Measurements from ENCODE around the gene NAT14.

Gene NAT14

DNA sequence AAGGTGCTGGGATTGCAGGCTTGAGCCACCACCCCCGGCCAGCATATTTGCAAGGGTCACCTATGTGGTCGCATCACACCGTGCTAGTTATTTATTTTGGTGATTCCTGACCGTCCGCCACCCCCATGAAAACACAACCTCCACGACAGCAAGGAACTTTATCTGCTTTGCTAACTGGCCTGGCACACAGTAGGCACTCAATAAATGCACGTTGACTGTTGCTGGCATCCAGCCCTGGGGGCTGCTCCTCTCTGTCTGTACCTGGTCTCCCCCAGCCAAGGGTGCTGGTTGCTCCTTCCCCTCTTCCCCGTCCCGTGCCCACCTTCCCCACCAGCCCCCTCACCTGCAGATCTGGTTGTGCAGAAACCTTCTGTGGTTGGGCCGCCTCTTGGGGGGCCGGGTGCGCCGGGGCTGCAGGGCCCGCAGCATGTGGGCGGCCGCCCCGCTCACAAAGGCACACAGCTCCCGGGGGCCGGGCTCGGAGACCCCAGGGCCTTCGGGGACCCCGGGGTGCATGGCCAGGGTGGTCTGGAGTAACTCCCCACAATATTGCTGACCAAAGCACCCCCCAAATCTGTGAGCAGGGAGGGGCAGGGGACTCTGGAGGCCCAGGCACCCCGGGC, 20.8 kb upstream of the NAT14 start:
- no peak overlapping the region for H2BK15ac ChIP-seq (replicated peaks; ENCODE audit: low read depth)
- WGBS (ENCODE audit: extremely low coverage, insufficient coverage, low lambda C conversion rate): no CpG with 5 or more reads among the region's 23 CpGs

DNA sequence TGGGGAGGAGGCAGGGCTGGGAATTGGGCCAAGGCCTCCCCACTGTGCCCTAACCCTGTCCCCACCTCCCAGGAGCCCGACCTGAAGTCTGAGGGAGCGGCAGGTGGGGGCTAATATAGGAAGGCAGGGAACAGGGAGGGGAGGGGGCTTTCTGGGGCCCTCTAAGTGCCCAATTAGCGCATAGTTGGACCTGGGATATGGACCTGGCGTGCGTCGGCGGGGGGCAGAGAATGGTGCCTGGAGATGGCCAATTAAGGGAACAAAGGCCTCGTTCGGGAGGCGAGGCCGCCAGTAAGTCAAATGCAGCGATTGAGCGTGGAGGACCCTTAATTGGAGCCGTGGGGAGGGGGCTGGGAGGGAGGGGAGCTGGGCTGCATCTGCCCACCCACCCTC, 20.3 kb upstream of the NAT14 start, which contains the start of gene C19orf85:
Gene C19orf85, minus strand, starts transcription at position 90 of the 393 bp plus-strand sequence. CDS start 197 bp downstream, outside the sequence.
- Histone ChIP-seq H4K8ac (ENCODE audit: low read depth, low read length) (no peak within 1 kb of the TSS), H3K18ac (ENCODE audit: low read length) (no peak within 1 kb of the TSS), H4K5ac (ENCODE audit: low read length) (no peak within 1 kb of the TSS), H3K27me3 (ENCODE audit: insufficient read depth, low read length, poor library complexity) (no peaks in the 10 kb centered on the region), H3K4me1 (ENCODE audit: control insufficient read depth, low read depth, low read length) (no peaks in the 10 kb centered on the region), H2BK5ac (ENCODE audit: low read length) (no peak within 1 kb of the TSS), H3K27ac (ENCODE audit: low read depth, low read length) (no peak within 1 kb of the TSS), H3K4me3 (ENCODE audit: low read length) (no peak within 1 kb of the TSS), H3K23ac (ENCODE audit: low read length) (no peak within 1 kb of the TSS), H3K36me3 (ENCODE audit: control insufficient read depth, insufficient read depth, low read length) (no peaks in the 10 kb centered on the region), H2AK5ac (ENCODE audit: low read length) (no peak within 1 kb of the TSS), H3K4me2 (ENCODE audit: low read length) (no peak within 1 kb of the TSS), H3K79me2 (ENCODE audit: control insufficient read depth, insufficient read depth, low read length) (no peaks in the 10 kb centered on the region), H3K79me1 (ENCODE audit: low read length) (no peaks in the 10 kb centered on the region), H3K9ac (ENCODE audit: low read length) (no peak within 1 kb of the TSS), H2BK120ac (ENCODE audit: low read depth, low read length) (no peak within 1 kb of the TSS), H3K4ac (ENCODE audit: low read depth, low read length) (no peak within 1 kb of the TSS), H3K56ac (ENCODE audit: low read length) (peak within 1 kb of the TSS; percentile 7), H2BK15ac (replicated peaks; ENCODE audit: low read depth) (no peak within 1 kb of the TSS)
- DNase-seq: peak; percentile 27
- WGBS (ENCODE audit: extremely low coverage, insufficient coverage, low lambda C conversion rate): no CpG with 5 or more reads among the region's 14 CpGs

More for the DNA sequence above, 20.8 kb upstream of the NAT14 start:
- no peak overlapping the region for H3K4me2 ChIP-seq (ENCODE audit: low read length)
- no peak overlapping the region for H4K5ac ChIP-seq (ENCODE audit: low read length)
- H3K36me3 ChIP-seq (ENCODE audit: control insufficient read depth, insufficient read depth, low read length): no peaks in the 10 kb centered on the region
- H3K27ac ChIP-seq (ENCODE audit: low read depth, low read length): no peak overlapping the region
- H3K79me1 ChIP-seq (ENCODE audit: low read length): no peaks in the 10 kb centered on the region
- H3K18ac ChIP-seq (ENCODE audit: low read length): no peak overlapping the region
- no peak overlapping the region for H2BK5ac ChIP-seq (ENCODE audit: low read length)
- no peak overlapping the region for H4K8ac ChIP-seq (ENCODE audit: low read depth, low read length)
- H3K23ac ChIP-seq (ENCODE audit: low read length): no peak overlapping the region
- H3K27me3 ChIP-seq (ENCODE audit: insufficient read depth, low read length, poor library complexity): no peaks in the 10 kb centered on the region
- no peak overlapping the region for H3K4me3 ChIP-seq (ENCODE audit: low read length)
- no peak overlapping the region for H2BK120ac ChIP-seq (ENCODE audit: low read depth, low read length)
- H2AK5ac ChIP-seq (ENCODE audit: low read length): no peak overlapping the region
- H3K79me2 ChIP-seq (ENCODE audit: control insufficient read depth, insufficient read depth, low read length): no peaks in the 10 kb centered on the region
- no peak overlapping the region for H3K9ac ChIP-seq (ENCODE audit: low read length)
- H3K56ac ChIP-seq (ENCODE audit: low read length): no peak overlapping the region
- H3K4ac ChIP-seq (ENCODE audit: low read depth, low read length): no peak overlapping the region
- no peaks in the 10 kb centered on the region for H3K4me1 ChIP-seq (ENCODE audit: control insufficient read depth, low read depth, low read length)
- DNase-seq: no peak

DNA sequence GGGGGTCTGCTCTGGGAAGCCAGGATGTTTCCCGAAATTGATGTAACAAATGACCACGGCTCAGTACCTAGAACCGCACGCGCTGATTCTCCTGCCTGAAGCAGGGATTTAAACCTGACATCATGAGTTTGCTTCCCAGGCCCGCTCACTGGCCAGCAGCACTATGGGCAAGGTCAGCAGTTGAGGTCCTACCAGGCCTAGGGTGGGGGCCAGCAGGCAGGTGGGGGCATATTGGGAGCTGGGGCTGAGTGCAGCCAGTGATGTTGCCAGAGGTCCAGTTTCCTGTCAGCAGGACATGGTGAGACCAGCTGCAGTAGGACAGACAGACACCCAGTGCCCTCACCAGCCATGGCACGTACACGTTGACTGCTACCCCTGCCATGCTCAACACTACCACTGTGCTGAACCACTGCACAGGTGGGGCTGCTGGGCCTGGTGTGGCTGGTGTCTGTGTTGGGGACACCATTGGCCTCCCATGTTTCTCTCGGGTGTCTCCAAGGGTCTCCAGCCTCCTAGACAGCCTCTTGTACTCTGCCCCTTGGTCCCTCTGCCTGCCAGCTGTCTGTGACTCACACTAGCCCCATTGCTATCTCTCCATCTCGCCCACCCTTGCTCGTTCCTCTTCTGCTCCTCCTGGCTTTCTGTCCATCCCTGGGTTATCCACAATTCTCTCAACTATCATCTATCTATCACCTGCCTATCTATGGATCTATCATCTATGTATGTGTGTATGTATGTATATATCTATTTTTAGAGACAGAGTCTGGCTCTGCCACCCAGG, 19.3 kb upstream of the NAT14 start:
- H3K36me3 ChIP-seq (ENCODE audit: control insufficient read depth, insufficient read depth, low read length): no peaks in the 10 kb centered on the region
- no peak overlapping the region for H2AK5ac ChIP-seq (ENCODE audit: low read length)
- no CpG with 5 or more reads among the region's 11 CpGs for WGBS (ENCODE audit: extremely low coverage, insufficient coverage, low lambda C conversion rate)
- H2BK15ac ChIP-seq (replicated peaks; ENCODE audit: low read depth): no peak overlapping the region
- no peaks in the 10 kb centered on the region for H3K79me1 ChIP-seq (ENCODE audit: low read length)
- H3K4me2 ChIP-seq (ENCODE audit: low read length): no peak overlapping the region
- no peak overlapping the region for H3K56ac ChIP-seq (ENCODE audit: low read length)
- no peaks in the 10 kb centered on the region for H3K27me3 ChIP-seq (ENCODE audit: insufficient read depth, low read length, poor library complexity)
- H3K4me3 ChIP-seq (ENCODE audit: low read length): no peak overlapping the region
- no peak overlapping the region for H2BK120ac ChIP-seq (ENCODE audit: low read depth, low read length)
- no peak overlapping the region for H2BK5ac ChIP-seq (ENCODE audit: low read length)
- H3K23ac ChIP-seq (ENCODE audit: low read length): no peak overlapping the region
- H3K18ac ChIP-seq (ENCODE audit: low read length): no peak overlapping the region
- DNase-seq: no peak
- H3K79me2 ChIP-seq (ENCODE audit: control insufficient read depth, insufficient read depth, low read length): no peaks in the 10 kb centered on the region
- no peak overlapping the region for H4K8ac ChIP-seq (ENCODE audit: low read depth, low read length)
- no peak overlapping the region for H4K5ac ChIP-seq (ENCODE audit: low read length)
- H3K4me1 ChIP-seq (ENCODE audit: control insufficient read depth, low read depth, low read length): no peaks in the 10 kb centered on the region
- no peak overlapping the region for H3K9ac ChIP-seq (ENCODE audit: low read length)
- H3K27ac ChIP-seq (ENCODE audit: low read depth, low read length): no peak overlapping the region
- no peak overlapping the region for H3K4ac ChIP-seq (ENCODE audit: low read depth, low read length)

DNA sequence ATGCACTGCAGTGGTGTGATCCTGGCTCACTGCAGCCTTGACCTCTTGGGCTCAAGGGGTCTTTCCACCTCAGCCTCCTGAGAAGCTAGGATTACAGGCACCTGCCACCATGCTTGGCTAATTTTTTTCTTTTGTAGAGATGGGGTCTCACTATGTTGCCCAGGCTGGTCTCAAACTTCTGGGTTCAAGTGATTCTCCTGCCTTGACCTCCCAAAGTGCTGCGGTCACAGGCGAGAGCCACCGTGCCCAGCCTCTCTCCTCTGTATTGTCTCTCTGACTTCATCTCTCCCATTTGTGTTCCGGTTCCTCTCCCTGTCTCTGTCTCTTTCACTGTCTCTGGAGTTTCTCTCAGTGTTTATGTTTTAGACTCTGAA, 18.8 kb upstream of the NAT14 start:
- no peak overlapping the region for H2BK5ac ChIP-seq (ENCODE audit: low read length)
- H3K4me2 ChIP-seq (ENCODE audit: low read length): no peak overlapping the region
- H3K27ac ChIP-seq (ENCODE audit: low read depth, low read length): no peak overlapping the region
- no peaks in the 10 kb centered on the region for H3K79me1 ChIP-seq (ENCODE audit: low read length)
- H3K4ac ChIP-seq (ENCODE audit: low read depth, low read length): no peak overlapping the region
- H3K79me2 ChIP-seq (ENCODE audit: control insufficient read depth, insufficient read depth, low read length): no peaks in the 10 kb centered on the region
- H4K5ac ChIP-seq (ENCODE audit: low read length): no peak overlapping the region
- no peaks in the 10 kb centered on the region for H3K4me1 ChIP-seq (ENCODE audit: control insufficient read depth, low read depth, low read length)
- no peak overlapping the region for H2AK5ac ChIP-seq (ENCODE audit: low read length)
- H3K27me3 ChIP-seq (ENCODE audit: insufficient read depth, low read length, poor library complexity): no peaks in the 10 kb centered on the region
- H2BK120ac ChIP-seq (ENCODE audit: low read depth, low read length): no peak overlapping the region
- no peak overlapping the region for H3K4me3 ChIP-seq (ENCODE audit: low read length)
- no peak overlapping the region for H3K56ac ChIP-seq (ENCODE audit: low read length)
- no peak overlapping the region for H4K8ac ChIP-seq (ENCODE audit: low read depth, low read length)
- WGBS (ENCODE audit: extremely low coverage, insufficient coverage, low lambda C conversion rate): no CpG with 5 or more reads among the region's 4 CpGs
- H3K9ac ChIP-seq (ENCODE audit: low read length): no peak overlapping the region
- DNase-seq: no peak
- no peak overlapping the region for H2BK15ac ChIP-seq (replicated peaks; ENCODE audit: low read depth)
- H3K36me3 ChIP-seq (ENCODE audit: control insufficient read depth, insufficient read depth, low read length): no peaks in the 10 kb centered on the region
- no peak overlapping the region for H3K18ac ChIP-seq (ENCODE audit: low read length)
- no peak overlapping the region for H3K23ac ChIP-seq (ENCODE audit: low read length)

DNA sequence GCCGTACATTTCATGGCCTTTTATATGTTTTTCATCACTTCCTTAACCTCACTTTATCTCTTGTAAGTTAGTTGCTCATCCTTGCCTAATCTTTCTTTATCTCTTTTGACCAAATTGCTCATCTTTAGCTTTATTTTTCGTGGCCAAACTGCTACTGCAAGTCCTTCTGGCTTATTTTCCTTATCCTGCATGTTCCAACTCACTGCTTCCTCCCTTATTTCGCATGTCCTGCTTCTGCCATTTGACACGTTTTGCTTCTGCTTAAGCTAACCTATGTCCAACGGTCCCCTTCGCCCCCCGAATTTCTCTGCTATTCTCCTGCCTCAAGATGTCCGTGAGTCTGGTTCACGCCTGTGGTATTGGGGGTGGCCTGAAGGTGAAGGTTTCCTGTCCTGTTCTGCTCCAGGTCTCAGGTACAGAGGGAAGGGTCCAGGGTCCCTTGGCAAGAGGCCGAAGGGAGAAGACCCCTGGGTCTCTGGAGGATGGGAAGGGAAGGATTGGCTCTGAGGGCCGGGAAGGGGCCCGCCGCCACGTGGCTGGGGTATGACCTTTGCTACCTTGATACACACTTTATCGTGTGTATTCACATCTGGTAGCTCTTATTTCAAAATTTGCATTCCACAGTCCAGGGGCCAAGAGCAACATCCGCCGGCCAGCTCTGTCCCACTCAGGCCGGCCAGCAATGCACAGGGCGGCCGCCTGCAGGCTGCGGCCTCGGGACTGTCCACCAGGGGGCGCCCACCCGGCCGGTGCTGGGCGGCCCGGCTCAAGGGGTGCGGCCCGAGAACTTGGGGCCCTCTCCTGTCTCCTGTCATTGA, 17.5 kb upstream of the NAT14 start:
- no peak overlapping the region for H3K27ac ChIP-seq (ENCODE audit: low read depth, low read length)
- H3K18ac ChIP-seq (ENCODE audit: low read length): no peak overlapping the region
- peak; percentile 27 for DNase-seq

More for the DNA sequence above, 17.5 kb upstream of the NAT14 start:
- Histone ChIP-seq H3K4me1 (ENCODE audit: control insufficient read depth, low read depth, low read length) (no peaks in the 10 kb centered on the region), H2BK5ac (ENCODE audit: low read length) (no peak overlapping the region), H3K4me2 (ENCODE audit: low read length) (no peak overlapping the region), H3K4ac (ENCODE audit: low read depth, low read length) (no peak overlapping the region), H2AK5ac (ENCODE audit: low read length) (no peak overlapping the region), H4K5ac (ENCODE audit: low read length) (no peak overlapping the region), H3K79me1 (ENCODE audit: low read length) (no peaks in the 10 kb centered on the region), H3K36me3 (ENCODE audit: control insufficient read depth, insufficient read depth, low read length) (no peaks in the 10 kb centered on the region), H3K4me3 (ENCODE audit: low read length) (no peak overlapping the region), H3K9ac (ENCODE audit: low read length) (no peak overlapping the region), H3K23ac (ENCODE audit: low read length) (no peak overlapping the region), H3K56ac (ENCODE audit: low read length) (peak overlapping the region; percentile 42), H2BK15ac (replicated peaks; ENCODE audit: low read depth) (no peak overlapping the region), H3K79me2 (ENCODE audit: control insufficient read depth, insufficient read depth, low read length) (no peaks in the 10 kb centered on the region), H2BK120ac (ENCODE audit: low read depth, low read length) (no peak overlapping the region), H4K8ac (ENCODE audit: low read depth, low read length) (no peak overlapping the region), H3K27me3 (ENCODE audit: insufficient read depth, low read length, poor library complexity) (no peaks in the 10 kb centered on the region)
- WGBS (ENCODE audit: extremely low coverage, insufficient coverage, low lambda C conversion rate): no CpG with 5 or more reads among the region's 29 CpGs
